Measurements from ENCODE around the gene OLFML1.

OLFML1 gene

GRCh38 chr11:7495882-7496551, 10.7 kb downstream of the OLFML1 start:
- Histone ChIP-seq H3K27ac (peak overlapping the region in 1 of 2 donors; percentile 35), H3K4me3 (no peak overlapping the region)
- no peak for DNase-seq (ENCODE audit: low spot score)
- no peak for TF ChIP-seq CTCF (IDR thresholded peaks at IDR 0.05)

GRCh38 chr11:7498193-7498592, 12.9 kb downstream of the OLFML1 start:
- no peak overlapping the region for H3K4me3 ChIP-seq
- no peak for TF ChIP-seq CTCF (IDR thresholded peaks at IDR 0.05)
- no peak for DNase-seq (ENCODE audit: low spot score)
- H3K27ac ChIP-seq = no peak overlapping the region

- H3K27ac ChIP-seq = no peak overlapping the region
- no peak overlapping the region for H3K4me3 ChIP-seq
- DNase-seq (ENCODE audit: low spot score) = no peak
- no peak for TF ChIP-seq CTCF (IDR thresholded peaks at IDR 0.05)
These were observed 13.8 kb downstream of the OLFML1 start for GRCh38 chr11:7499081-7499480.

DNA sequence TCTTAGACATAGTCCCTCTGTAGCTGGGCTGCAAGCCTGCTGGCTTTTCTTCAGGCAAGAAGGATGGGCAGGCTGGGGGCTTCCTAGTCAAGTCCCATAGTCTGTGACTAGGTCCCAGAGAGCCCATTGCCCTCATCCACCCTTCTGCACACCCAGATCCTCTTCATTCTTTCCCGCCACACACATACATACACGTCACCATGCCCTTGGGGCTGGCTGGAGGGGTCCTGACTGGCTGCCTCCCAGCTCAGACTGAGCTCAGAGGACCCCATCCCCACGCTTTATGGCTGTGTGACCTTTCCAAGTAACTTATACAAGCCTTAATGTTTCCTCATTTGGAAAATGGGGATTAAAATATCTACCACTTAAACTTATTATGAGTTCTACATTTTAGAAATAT, 14.9 kb downstream of the OLFML1 start:
- no peak for TF ChIP-seq CTCF (IDR thresholded peaks at IDR 0.05)

DNA sequence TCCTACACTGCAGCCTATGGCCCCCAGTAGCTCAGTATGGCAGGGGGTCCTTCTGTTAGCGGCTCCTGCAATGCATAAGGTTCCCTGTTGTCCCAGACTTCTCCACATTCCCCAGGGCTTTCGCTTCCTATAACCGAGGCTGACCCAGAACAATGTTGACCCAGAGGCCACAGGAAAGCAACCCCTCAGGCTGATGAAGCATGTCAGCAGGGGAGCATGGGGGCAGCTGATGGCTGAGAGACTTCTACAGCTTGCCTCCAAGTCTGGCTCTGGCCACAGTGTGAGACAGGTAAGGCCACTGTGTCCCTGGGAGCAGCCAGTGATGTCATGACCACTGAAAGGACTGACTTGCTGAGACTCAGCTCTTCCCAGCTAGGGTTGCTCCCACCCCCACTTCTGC, 15.9 kb downstream of the OLFML1 start:
- Histone ChIP-seq H3K27ac (no peak overlapping the region), H3K4me3 (no peak overlapping the region)
- DNase-seq (ENCODE audit: low spot score) = no peak
- TF ChIP-seq CTCF (IDR thresholded peaks at IDR 0.05) = no peak

More for the DNA sequence above, 14.9 kb downstream of the OLFML1 start:
- H3K27ac ChIP-seq = no peak overlapping the region
- no peak overlapping the region for H3K4me3 ChIP-seq
- no peak for DNase-seq (ENCODE audit: low spot score)

DNA sequence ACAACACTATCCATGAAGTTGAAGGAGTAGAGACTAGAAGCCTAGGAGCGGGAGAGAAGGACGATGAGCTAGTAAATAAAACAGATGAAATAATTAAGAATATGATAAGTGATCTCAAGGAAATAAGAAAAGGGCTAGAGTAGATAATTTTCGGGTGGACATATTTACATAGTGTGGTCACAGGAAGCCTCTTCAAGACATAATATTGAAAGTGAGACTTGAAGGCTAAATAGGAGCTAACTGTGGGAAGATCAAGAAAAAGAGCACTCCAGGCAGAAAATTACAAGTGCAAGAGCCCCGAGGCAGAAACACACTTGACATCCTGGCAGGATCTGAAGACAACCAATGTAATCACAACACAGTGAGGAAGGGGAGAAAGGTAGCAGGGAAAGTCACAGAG, 16.6 kb downstream of the OLFML1 start:
- no peak overlapping the region for H3K4me3 ChIP-seq
- no peak overlapping the region for H3K27ac ChIP-seq
- no peak for TF ChIP-seq CTCF (IDR thresholded peaks at IDR 0.05)
- no peak for DNase-seq (ENCODE audit: low spot score)

- no peak overlapping the region for H3K4me3 ChIP-seq
- TF ChIP-seq CTCF (IDR thresholded peaks at IDR 0.05) = no peak
These were observed 20.9 kb downstream of the OLFML1 start for GRCh38 chr11:7506243-7506642.

More at GRCh38 chr11:7506243-7506642, 20.9 kb downstream of the OLFML1 start:
- H3K27ac ChIP-seq = no peak overlapping the region
- DNase-seq (ENCODE audit: low spot score) = no peak
